Effector memory CD4-positive, alpha-beta T cell (primary cell): ENCODE results near the gene ITGBL1.

ENCODE experiments used
- DNase-seq, 3 donors: peaks; one replicate each; pipeline ENCODE4 v3.0.0-alpha.2; 2020
- H3K27ac ChIP-seq: 2 replicates; pipeline ENCODE4 v1.7.0; 2013; ENCODE audit warnings: mild to moderate bottlenecking, low read length, moderate library complexity; ENCODE audit not compliant: insufficient read depth, poor library complexity, severe bottlenecking
- H3K27me3 ChIP-seq: replicated peaks from 2 replicates; pipeline ENCODE4 v1.7.0; 2013; ENCODE audit warnings: mild to moderate bottlenecking, low read length; ENCODE audit not compliant: insufficient read depth, control insufficient read depth, poor library complexity, severe bottlenecking
- H3K36me3 ChIP-seq: 2 replicates; pipeline ENCODE4 v1.7.0; 2013; ENCODE audit warnings: mild to moderate bottlenecking, low read length, moderate library complexity; ENCODE audit not compliant: control insufficient read depth, insufficient read depth
- H3K4me1 ChIP-seq: 2 replicates; pipeline ENCODE4 v1.7.0; 2013; ENCODE audit warnings: low read length, mild to moderate bottlenecking; ENCODE audit not compliant: control insufficient read depth, insufficient read depth, poor library complexity, severe bottlenecking
- H3K4me3 ChIP-seq: 2 replicates; pipeline ENCODE4 v1.7.0; 2013; ENCODE audit warnings: low read length, low read depth, mild to moderate bottlenecking; ENCODE audit not compliant: insufficient read depth, poor library complexity, severe bottlenecking
- H3K9me3 ChIP-seq: 2 replicates; pipeline ENCODE4 v1.7.0; 2013; ENCODE audit warnings: mild to moderate bottlenecking, low read length, moderate library complexity; ENCODE audit not compliant: control insufficient read depth

Gene ITGBL1

GRCh38 chr13:101726681-101727080 lies 274.2 kb downstream of the ITGBL1 start:
- Histone ChIP-seq H3K4me1 (no peaks in the 10 kb centered on the region), H3K9me3 (no peaks in the 10 kb centered on the region), H3K27me3 (no peaks in the 10 kb centered on the region), H3K27ac (no peak overlapping the region), H3K4me3 (no peak overlapping the region), H3K36me3 (no peaks in the 10 kb centered on the region)
- no peak for DNase-seq

GRCh38 chr13:101727118-101727517 lies 274.6 kb downstream of the ITGBL1 start:
- Histone ChIP-seq H3K9me3 (no peaks in the 10 kb centered on the region), H3K36me3 (no peaks in the 10 kb centered on the region), H3K4me3 (no peak overlapping the region), H3K4me1 (no peaks in the 10 kb centered on the region), H3K27me3 (no peaks in the 10 kb centered on the region), H3K27ac (no peak overlapping the region)
- no peak for DNase-seq

DNA sequence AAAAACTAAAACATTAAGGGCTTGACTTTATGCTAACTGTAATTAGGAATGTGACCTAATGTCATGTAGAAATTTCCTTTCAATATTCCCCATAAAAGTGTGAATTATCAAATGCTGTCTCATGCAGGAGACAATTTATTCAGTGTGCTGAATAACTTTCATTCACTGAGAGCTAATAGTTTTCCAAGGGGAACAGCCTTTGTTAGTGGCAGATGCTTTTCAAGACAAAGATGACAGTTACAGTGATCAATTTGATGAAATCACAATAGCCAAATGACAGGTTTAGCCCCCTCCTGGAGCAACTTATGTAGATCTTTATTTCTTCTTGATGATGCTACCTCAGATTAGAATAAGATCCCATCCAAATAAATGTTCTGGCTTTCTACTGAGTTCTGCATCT lies 275.5 kb downstream of the ITGBL1 start:
- H3K4me3 ChIP-seq = no peak overlapping the region
- no peaks in the 10 kb centered on the region for H3K9me3 ChIP-seq
- no peaks in the 10 kb centered on the region for H3K36me3 ChIP-seq
- no peak overlapping the region for H3K27ac ChIP-seq
- H3K27me3 ChIP-seq = no peaks in the 10 kb centered on the region
- no peak for DNase-seq
- no peaks in the 10 kb centered on the region for H3K4me1 ChIP-seq

GRCh38 chr13:101728615-101729014 lies 276.1 kb downstream of the ITGBL1 start:
- Histone ChIP-seq H3K4me1 (no peaks in the 10 kb centered on the region), H3K9me3 (no peaks in the 10 kb centered on the region), H3K27ac (no peak overlapping the region), H3K27me3 (no peaks in the 10 kb centered on the region), H3K4me3 (no peak overlapping the region), H3K36me3 (no peaks in the 10 kb centered on the region)
- no peak for DNase-seq

- no peaks in the 10 kb centered on the region for H3K36me3 ChIP-seq
- no peak overlapping the region for H3K27ac ChIP-seq
- H3K9me3 ChIP-seq = no peaks in the 10 kb centered on the region
- H3K4me3 ChIP-seq = no peak overlapping the region
- DNase-seq = no peak
- no peaks in the 10 kb centered on the region for H3K4me1 ChIP-seq
- no peaks in the 10 kb centered on the region for H3K27me3 ChIP-seq
Observed at GRCh38 chr13:101730420-101731000, 278.0 kb downstream of the ITGBL1 start.

GRCh38 chr13:101736566-101736965 lies 284.1 kb downstream of the ITGBL1 start:
- no peaks in the 10 kb centered on the region for H3K36me3 ChIP-seq
- H3K27me3 ChIP-seq = no peaks in the 10 kb centered on the region
- no peaks in the 10 kb centered on the region for H3K9me3 ChIP-seq
- no peak overlapping the region for H3K4me3 ChIP-seq
- no peak for DNase-seq
- H3K4me1 ChIP-seq = no peaks in the 10 kb centered on the region
- H3K27ac ChIP-seq = no peak overlapping the region

- Histone ChIP-seq H3K36me3 (no peaks in the 10 kb centered on the region), H3K4me1 (no peaks in the 10 kb centered on the region), H3K27me3 (no peaks in the 10 kb centered on the region), H3K4me3 (no peak overlapping the region), H3K27ac (no peak overlapping the region), H3K9me3 (no peaks in the 10 kb centered on the region)
- no peak for DNase-seq
Observed at GRCh38 chr13:101738336-101738735, 285.9 kb downstream of the ITGBL1 start.

- Histone ChIP-seq H3K4me3 (no peak overlapping the region), H3K27me3 (no peaks in the 10 kb centered on the region), H3K27ac (no peak overlapping the region), H3K36me3 (no peaks in the 10 kb centered on the region), H3K4me1 (no peaks in the 10 kb centered on the region), H3K9me3 (no peaks in the 10 kb centered on the region)
- no peak for DNase-seq
Observed at GRCh38 chr13:101739382-101740178, 287.1 kb downstream of the ITGBL1 start.

DNA sequence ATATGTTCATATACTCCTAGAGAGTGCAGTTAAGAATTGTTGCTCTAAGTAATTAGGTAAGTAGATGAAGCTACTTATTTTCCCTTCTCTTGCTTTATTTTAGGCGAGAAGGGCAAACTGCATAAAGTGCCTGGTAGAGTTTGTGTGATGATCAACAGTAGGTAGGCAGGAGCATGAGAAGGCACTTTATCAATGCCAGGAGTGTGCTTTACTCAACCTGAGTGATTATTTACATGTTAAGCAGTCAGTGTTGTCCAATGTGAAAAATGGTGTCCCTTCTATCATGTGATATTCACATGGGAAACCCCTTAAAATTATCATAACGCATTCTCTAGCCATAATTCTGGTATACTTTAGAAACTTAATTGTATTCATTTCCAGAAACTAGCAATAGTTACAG lies 294.0 kb downstream of the ITGBL1 start:
- Histone ChIP-seq H3K36me3 (no peaks in the 10 kb centered on the region), H3K27me3 (no peaks in the 10 kb centered on the region), H3K9me3 (no peaks in the 10 kb centered on the region), H3K4me1 (no peaks in the 10 kb centered on the region), H3K4me3 (no peak overlapping the region), H3K27ac (no peak overlapping the region)
- DNase-seq = no peak

DNA sequence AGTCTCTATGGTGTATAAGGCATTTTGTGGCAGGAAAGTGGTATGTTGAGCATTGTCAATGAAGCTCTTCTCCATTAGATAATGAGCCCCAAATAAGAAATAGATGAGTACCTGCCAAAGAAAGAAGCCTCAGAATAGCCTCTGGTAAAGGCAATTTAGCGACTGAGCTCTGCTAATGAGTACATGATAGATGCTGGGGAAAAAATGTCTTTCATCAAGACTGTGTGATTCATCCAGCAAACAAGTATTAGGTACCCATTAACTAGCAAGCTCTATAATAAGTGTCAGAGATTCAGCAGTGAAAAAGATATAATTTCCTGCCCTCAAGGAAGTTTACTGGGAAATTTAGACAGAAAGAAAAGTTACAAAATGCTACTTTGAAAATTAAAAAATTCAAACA lies 294.6 kb downstream of the ITGBL1 start:
- no peak overlapping the region for H3K4me3 ChIP-seq
- no peaks in the 10 kb centered on the region for H3K4me1 ChIP-seq
- no peak overlapping the region for H3K27ac ChIP-seq
- H3K9me3 ChIP-seq = no peaks in the 10 kb centered on the region
- no peak for DNase-seq
- H3K27me3 ChIP-seq = no peaks in the 10 kb centered on the region
- no peaks in the 10 kb centered on the region for H3K36me3 ChIP-seq
